Activated CD4-positive, alpha-beta T cell treated with anti-CD3 and anti-CD28 coated beads, Interleukin-2, amount 50 U/mL, for 1 hour (primary cell): Measurements from ENCODE around the gene SSTR1.

Experiments used
- DNase-seq: peaks from one replicate; pipeline ENCODE4 v3.0.0-alpha.2; 2020

The SSTR1 gene

GRCh38 chr14:38243696-38244240 lies 36.1 kb downstream of the SSTR1 start:
- no peak for DNase-seq

GRCh38 chr14:38248321-38249028 lies 40.8 kb downstream of the SSTR1 start:
- no peak for DNase-seq

GRCh38 chr14:38250331-38250730 lies 42.6 kb downstream of the SSTR1 start:
- no peak for DNase-seq

- no peak for DNase-seq
Measured at GRCh38 chr14:38252066-38252710, 44.5 kb downstream of the SSTR1 start.

GRCh38 chr14:38253676-38254075 lies 46.0 kb downstream of the SSTR1 start:
- DNase-seq = no peak

- no peak for DNase-seq
Measured at GRCh38 chr14:38254571-38255407, 47.1 kb downstream of the SSTR1 start.

- DNase-seq = no peak
Measured at GRCh38 chr14:38255408-38255672, 47.6 kb downstream of the SSTR1 start.

GRCh38 chr14:38255673-38256532 lies 48.2 kb downstream of the SSTR1 start, which contains the start of gene CLEC14A:
TSS of gene CLEC14A (minus strand) at chr14:38256093. CDS start at chr14:38256022, 71 bp downstream.
- no peak for DNase-seq

GRCh38 chr14:38256533-38256840 lies 48.8 kb downstream of the SSTR1 start:
- no peak for DNase-seq

- no peak for DNase-seq
Measured at GRCh38 chr14:38257507-38257906, 49.8 kb downstream of the SSTR1 start.

GRCh38 chr14:38261620-38262019 lies 53.9 kb downstream of the SSTR1 start:
- no peak for DNase-seq
